Common myeloid progenitor, CD34-positive (primary cell): ENCODE data around the gene FUT3.
A peak's percentile ranks its signal among the peaks of the same experiment; 100 is the strongest.
"Not testable (repeated sequence)": the region's sequence is repeated elsewhere in the genome, so short reads cannot be mapped to it uniquely, and the experiment has no call there.

Experiments used
- CTCF ChIA-PET: fragments of 350-600 bp; sonication (Branson Sonifier 250); formaldehyde crosslinking; loops from one replicate; lab custom pipeline; 2021; ENCODE audit warnings: antibody characterized with exemption; lab: Charles Lee
- POLR2A ChIA-PET: fragments of 350-600 bp; sonication (Branson Sonifier 250); formaldehyde crosslinking; loops from one replicate; lab custom pipeline; 2021; ENCODE audit warnings: antibody characterized with exemption; lab: Charles Lee
- DNase-seq, 3 donors: peaks; one replicate each; pipeline versions ENCODE4 v3.0.0 to v3.0.0-alpha.2; 2013
- H3K27ac ChIP-seq, 2 experiments: 1 replicate in 1 of 2; 2 replicates in 1 of 2; pipeline ENCODE4 v1.7.0; 2013; ENCODE audit warnings: inconsistent platforms in 2 of 2, low read length in 2 of 2, mild to moderate bottlenecking in 2 of 2, low read depth in 1 of 2, moderate library complexity in 1 of 2; ENCODE audit not compliant: severe bottlenecking in 2 of 2, insufficient read depth in 1 of 2, poor library complexity in 1 of 2
- H3K27me3 ChIP-seq, 5 experiments: replicated peaks in 2 of 5; 1 replicate in 3 of 5; 2 replicates in 2 of 5; pipeline versions ENCODE4 v1.6.1 to v1.7.0; 2013; ENCODE audit warnings: low read length in 4 of 5, mild to moderate bottlenecking in 2 of 5, moderate library complexity in 2 of 5, inconsistent platforms in 1 of 5; ENCODE audit not compliant: insufficient read depth in 5 of 5, control insufficient read depth in 4 of 5
- H3K36me3 ChIP-seq, 4 experiments: 1 replicate in 2 of 4; 2 replicates in 2 of 4; pipeline versions ENCODE4 v1.6.1 to v1.7.0; 2013; ENCODE audit warnings: low read length in 3 of 4, control low read depth in 1 of 4, mild to moderate bottlenecking in 1 of 4; ENCODE audit not compliant: control insufficient read depth in 4 of 4, insufficient read depth in 4 of 4
- H3K4me1 ChIP-seq, 4 experiments: 1 replicate in 3 of 4; 2 replicates in 1 of 4; pipeline versions ENCODE4 v1.6.1 to v1.7.1; 2013; ENCODE audit warnings: low read length in 3 of 4, mild to moderate bottlenecking in 3 of 4, control low read depth in 1 of 4, inconsistent platforms in 1 of 4, moderate library complexity in 1 of 4; ENCODE audit not compliant: control insufficient read depth in 4 of 4, insufficient read depth in 4 of 4; ENCODE audit errors: control extremely low read depth in 1 of 4
- H3K4me3 ChIP-seq, 7 experiments: 1 replicate in 4 of 7; 2 replicates in 3 of 7; pipeline versions ENCODE4 v1.5.1 to v1.7.0; 2013; ENCODE audit warnings: mild to moderate bottlenecking in 7 of 7, low read length in 6 of 7, moderate library complexity in 6 of 7, inconsistent platforms in 2 of 7, low read depth in 2 of 7, control low read depth in 1 of 7; ENCODE audit not compliant: insufficient read depth in 4 of 7, control insufficient read depth in 1 of 7; ENCODE audit errors: extremely low read depth in 1 of 7
- H3K9me3 ChIP-seq, 5 experiments: 1 replicate in 4 of 5; 2 replicates in 1 of 5; pipeline versions ENCODE4 v1.6.1 to v1.7.1; 2013; ENCODE audit warnings: low read length in 4 of 5, mild to moderate bottlenecking in 2 of 5, inconsistent platforms in 1 of 5, low read depth in 1 of 5, moderate library complexity in 1 of 5; ENCODE audit not compliant: control insufficient read depth in 4 of 5, insufficient read depth in 2 of 5; ENCODE audit errors: control extremely low read depth in 1 of 5
- WGBS: methylation state at CpG from one replicate; pipeline ENCODE4 v1.1.5; 2013; ENCODE audit not compliant: insufficient coverage; 5-methylcytosine and 5-hydroxymethylcytosine counted together

FUT3 gene

GRCh38 chr19:5891938-5892771, 40.9 kb upstream of the FUT3 start:
- ChIA-PET CTCF (interaction anchor here (1.0 to 4.2 kb wide), 9 partner anchors 9 to 95 kb away, joined by 3 to 35 read pairs (median 5); partner anchors contain the start of genes FUT6, NDUFA11 and NRTN), POLR2A (no interaction called here)
- no peaks in the 10 kb centered on the region for H3K9me3 ChIP-seq
- H3K4me3 ChIP-seq = no peak overlapping the region
- H3K4me1 ChIP-seq = peaks cover 0 to 32% (median 14%) of the 10 kb centered on the region in 4 experiments
- DNase-seq = peak in 2 of 3 donors; percentile 36 to 41
- H3K27ac ChIP-seq = no peak overlapping the region
- H3K36me3 ChIP-seq = peaks cover 0 to 24% (median 14%) of the 10 kb centered on the region in 4 experiments
- H3K27me3 ChIP-seq = peaks cover 0 to 33% (median 4%) of the 10 kb centered on the region in 5 experiments
- 14% methylated on average over 38 of the region's 48 CpGs for WGBS

GRCh38 chr19:5891572-5891937, 40.3 kb upstream of the FUT3 start:
- POLR2A ChIA-PET = no interaction called here
- Histone ChIP-seq H3K27ac (no peak overlapping the region), H3K4me3 (no peak overlapping the region), H3K4me1 (peaks cover 0 to 32% (median 14%) of the 10 kb centered on the region in 4 experiments), H3K36me3 (peaks cover 0 to 20% (median 9%) of the 10 kb centered on the region in 4 experiments), H3K9me3 (no peaks in the 10 kb centered on the region), H3K27me3 (peaks cover 0 to 33% (median 4%) of the 10 kb centered on the region in 5 experiments)
- CTCF ChIA-PET = interaction anchor here (1.2 to 4.2 kb wide), 6 partner anchors 9 to 94 kb away, joined by 3 to 35 read pairs (median 6); partner anchors contain the start of gene NRTN
- WGBS = 65% methylated on average over 2 of the region's 4 CpGs
- no peak for DNase-seq

- no peak overlapping the region for H3K4me3 ChIP-seq
- DNase-seq = no peak
- no peaks in the 10 kb centered on the region for H3K9me3 ChIP-seq
- WGBS = 62% methylated on average over 5 of the region's 10 CpGs
- POLR2A ChIA-PET = interaction anchor here (0.6 kb wide), 1 partner anchor 9 kb away, joined by 4 read pairs; no protein-coding TSS in a partner anchor
- peaks cover 0 to 33% (median 4%) of the 10 kb centered on the region in 5 experiments for H3K27me3 ChIP-seq
- peaks cover 0 to 25% (median 13%) of the 10 kb centered on the region in 4 experiments for H3K4me1 ChIP-seq
- CTCF ChIA-PET = interaction anchor here (1.2 to 4.2 kb wide), 3 partner anchors 78 to 86 kb away, joined by 4 to 35 read pairs (median 4); partner anchors contain the start of gene NRTN
- H3K27ac ChIP-seq = no peak overlapping the region
- H3K36me3 ChIP-seq = peaks cover 0 to 5% (median 2%) of the 10 kb centered on the region in 4 experiments
Measured at GRCh38 chr19:5890099-5890498, 38.9 kb upstream of the FUT3 start.

GRCh38 chr19:5889288-5889971, 38.2 kb upstream of the FUT3 start:
- no peak overlapping the region for H3K4me3 ChIP-seq
- DNase-seq = no peak
- H3K9me3 ChIP-seq = no peaks in the 10 kb centered on the region
- peaks cover 0 to 18% (median 8%) of the 10 kb centered on the region in 4 experiments for H3K4me1 ChIP-seq
- 70% methylated on average over 10 of the region's 17 CpGs for WGBS
- CTCF ChIA-PET = interaction anchor here (1.1 to 1.4 kb wide), 2 partner anchors 79 to 85 kb away, joined by 3 to 4 read pairs; no protein-coding TSS in a partner anchor
- POLR2A ChIA-PET = interaction anchor here (0.5 kb wide), 1 partner anchor 65 kb away, joined by 3 read pairs; no protein-coding TSS in a partner anchor
- H3K27me3 ChIP-seq = peaks cover 0 to 33% (median 4%) of the 10 kb centered on the region in 5 experiments
- H3K36me3 ChIP-seq = no peaks in the 10 kb centered on the region
- H3K27ac ChIP-seq = no peak overlapping the region

GRCh38 chr19:5884065-5884811, 33.0 kb upstream of the FUT3 start:
- H3K4me3 ChIP-seq, H3K4me1 ChIP-seq, H3K9me3 ChIP-seq, POLR2A ChIA-PET, H3K27ac ChIP-seq, DNase-seq, H3K36me3 ChIP-seq: not testable (repeated sequence)
- 82% methylated on average over 7 of the region's 11 CpGs for WGBS
- H3K27me3 ChIP-seq = peaks cover 2 to 15% (median 7%) of the 10 kb centered on the region in 5 experiments
- CTCF ChIA-PET = interaction anchor here (1.9 kb wide), 1 partner anchor 80 kb away, joined by 5 read pairs; no protein-coding TSS in a partner anchor

- CTCF ChIA-PET = interaction anchor here (1.9 kb wide), 1 partner anchor 79 kb away, joined by 5 read pairs; no protein-coding TSS in a partner anchor
- H3K9me3 ChIP-seq, POLR2A ChIA-PET, H3K4me1 ChIP-seq, H3K4me3 ChIP-seq, H3K36me3 ChIP-seq, DNase-seq, H3K27ac ChIP-seq: not testable (repeated sequence)
- WGBS = 78% methylated on average over 6 of the region's 13 CpGs
- H3K27me3 ChIP-seq = peaks cover 2 to 19% (median 7%) of the 10 kb centered on the region in 5 experiments
Measured at GRCh38 chr19:5883157-5883873, 32.1 kb upstream of the FUT3 start.
